H9 (cell line): ENCODE data around the gene ATOX1. TPM values are rescaled to one million over a fixed set of nuclear protein-coding genes. Genes with fewer than 3 reads are reported as not detected.

ENCODE experiments used
- DNase-seq: peaks from one replicate; pipeline ENCODE4 v3.0.0-alpha.2; 2017
- H2AFZ ChIP-seq: one replicate; pipeline ENCODE4 v1.6.1; 2013; ENCODE audit warnings: mild to moderate bottlenecking, low read length, control low read depth, moderate library complexity
- H2AK5ac ChIP-seq: 2 replicates; pipeline ENCODE4 v1.6.1; 2013; ENCODE audit warnings: low read length, control low read depth, mixed read lengths; ENCODE audit not compliant: insufficient read length
- H2BK120ac ChIP-seq: one replicate; pipeline ENCODE4 v1.6.1; 2013; ENCODE audit warnings: low read depth, mild to moderate bottlenecking, low read length, control low read depth, inconsistent platforms; ENCODE audit not compliant: poor library complexity, severe bottlenecking
- H2BK12ac ChIP-seq: 2 replicates; pipeline ENCODE4 v1.6.1; 2013; ENCODE audit warnings: low read length, control low read depth, mixed read lengths, low read depth; ENCODE audit not compliant: insufficient read length
- H2BK15ac ChIP-seq: 2 replicates; pipeline ENCODE4 v1.6.1; 2013; ENCODE audit warnings: low read depth, low read length, control low read depth
- H2BK20ac ChIP-seq: one replicate; pipeline ENCODE4 v1.6.1; 2013; ENCODE audit warnings: low read depth, mild to moderate bottlenecking, low read length, control low read depth, inconsistent platforms; ENCODE audit not compliant: poor library complexity, severe bottlenecking
- H2BK5ac ChIP-seq: 2 replicates; pipeline ENCODE4 v1.6.1; 2013; ENCODE audit warnings: low read length, control low read depth, mixed read lengths; ENCODE audit not compliant: insufficient read length
- H3K14ac ChIP-seq: 2 replicates; pipeline ENCODE4 v1.6.1; 2013; ENCODE audit warnings: low read length, control low read depth; ENCODE audit not compliant: insufficient read depth
- H3K18ac ChIP-seq: 2 replicates; pipeline ENCODE4 v1.6.1; 2013; ENCODE audit warnings: low read depth, mild to moderate bottlenecking, mixed read lengths, low read length, control low read depth; ENCODE audit not compliant: insufficient read length
- H3K23ac ChIP-seq: 2 replicates; pipeline ENCODE4 v1.6.1; 2013; ENCODE audit warnings: low read length, control low read depth, mixed read lengths, low read depth; ENCODE audit not compliant: insufficient read length
- H3K23me2 ChIP-seq: 2 replicates; pipeline ENCODE4 v1.6.1; 2013; ENCODE audit warnings: low read depth, mild to moderate bottlenecking, mixed read lengths, low read length, control low read depth; ENCODE audit not compliant: insufficient read length, poor library complexity, severe bottlenecking
- H3K27ac ChIP-seq: 2 replicates; pipeline ENCODE4 v1.5.1; 2013; ENCODE audit warnings: low read length, control low read depth, mixed read lengths, low read depth; ENCODE audit not compliant: insufficient read length
- H3K27me3 ChIP-seq: 2 replicates; pipeline ENCODE4 v1.6.1; 2013; ENCODE audit warnings: low read length, control low read depth, inconsistent platforms; ENCODE audit not compliant: insufficient read depth
- H3K4ac ChIP-seq: 2 replicates; pipeline ENCODE4 v1.6.1; 2013; ENCODE audit warnings: low read depth, mild to moderate bottlenecking, control low read depth, inconsistent platforms, low read length, moderate library complexity
- H3K4me1 ChIP-seq: 2 replicates; pipeline ENCODE4 v1.6.1; 2013; ENCODE audit warnings: low read length, control low read depth, inconsistent platforms; ENCODE audit not compliant: insufficient read depth
- H3K4me2 ChIP-seq: 2 replicates; pipeline ENCODE4 v1.6.1; 2013; ENCODE audit warnings: low read length, control low read depth, mixed read lengths; ENCODE audit not compliant: insufficient read length, insufficient read depth
- H3K56ac ChIP-seq: 2 replicates; pipeline ENCODE4 v1.6.1; 2013; ENCODE audit warnings: low read depth, mild to moderate bottlenecking, mixed read lengths, low read length, control low read depth; ENCODE audit not compliant: insufficient read length
- H3K79me1 ChIP-seq: 2 replicates; pipeline ENCODE4 v1.6.1; 2013; ENCODE audit warnings: low read depth, mild to moderate bottlenecking, moderate library complexity, low read length, control low read depth, inconsistent platforms; ENCODE audit not compliant: insufficient read depth, poor library complexity, severe bottlenecking
- H3K79me2 ChIP-seq: 2 replicates; pipeline ENCODE4 v1.6.1; 2013; ENCODE audit warnings: low read length, control low read depth, inconsistent platforms; ENCODE audit not compliant: insufficient read depth
- H3K9ac ChIP-seq: 2 replicates; pipeline ENCODE4 v1.6.1; 2013; ENCODE audit warnings: low read length, control low read depth, mixed read lengths; ENCODE audit not compliant: insufficient read length; ENCODE audit errors: extremely low read depth
- H3K9me3 ChIP-seq: one replicate; pipeline ENCODE4 v1.6.1; 2013; ENCODE audit warnings: low read depth, low read length, inconsistent platforms; ENCODE audit not compliant: control insufficient read depth
- H3T11ph ChIP-seq: one replicate; pipeline ENCODE4 v1.6.1; 2013; ENCODE audit warnings: mild to moderate bottlenecking, low read length, control low read depth, inconsistent platforms
- H4K20me1 ChIP-seq: one replicate; pipeline ENCODE4 v1.6.1; 2013; ENCODE audit not compliant: control insufficient read depth, insufficient read length, insufficient read depth
- H4K5ac ChIP-seq: 2 replicates; pipeline ENCODE4 v1.6.1; 2013; ENCODE audit warnings: low read depth, mild to moderate bottlenecking, mixed read lengths, low read length, control low read depth; ENCODE audit not compliant: insufficient read length
- H4K8ac ChIP-seq: replicated peaks from 2 replicates; pipeline ENCODE4 v1.6.1; 2013; ENCODE audit warnings: low read length, control low read depth, mixed read lengths, low read depth; ENCODE audit not compliant: insufficient read length
- H4K91ac ChIP-seq: 2 replicates; pipeline ENCODE4 v1.6.1; 2013; ENCODE audit warnings: low read depth, mild to moderate bottlenecking, moderate library complexity, mixed read lengths, low read length, control low read depth; ENCODE audit not compliant: insufficient read length
- H3K27ac Mint-ChIP-seq, 3 experiments: 2 replicates in 2 of 3; 3 replicates in 1 of 3; pipeline ENCODE4 v1.8.0; 2020 to 2021; ENCODE audit warnings: mixed read lengths in 3 of 3, mild to moderate bottlenecking in 1 of 3, moderate library complexity in 1 of 3
- H3K27me3 Mint-ChIP-seq: 2 replicates; pipeline ENCODE4 v1.8.0; 2021; ENCODE audit warnings: low read depth, mild to moderate bottlenecking, moderate library complexity, mixed read lengths
- H3K36me3 Mint-ChIP-seq, 3 experiments: 2 replicates in 2 of 3; 3 replicates in 1 of 3; pipeline ENCODE4 v1.8.0; 2020 to 2021; ENCODE audit warnings: low read depth in 3 of 3, mixed read lengths in 3 of 3; ENCODE audit not compliant: insufficient read depth in 1 of 3
- H3K4me1 Mint-ChIP-seq, 2 experiments: 2 replicates each; pipeline ENCODE4 v1.8.0; 2020; ENCODE audit warnings: mixed read lengths in 2 of 2
- H3K4me3 Mint-ChIP-seq, 2 experiments: 2 replicates in 1 of 2; 3 replicates in 1 of 2; pipeline ENCODE4 v1.8.0; 2020 to 2021; ENCODE audit warnings: mild to moderate bottlenecking in 2 of 2, mixed read lengths in 2 of 2, moderate library complexity in 1 of 2
- H3K9me3 Mint-ChIP-seq, 2 experiments: 2 replicates in 1 of 2; 3 replicates in 1 of 2; pipeline ENCODE4 v1.8.0; 2020; ENCODE audit warnings: mild to moderate bottlenecking in 2 of 2, mixed read lengths in 2 of 2, moderate library complexity in 1 of 2
- CTCF ChIP-seq: fragments of 200-600 bp; sonication (generic); conservative IDR thresholded peaks from 3 replicates; pipeline ENCODE4 v1.8.0; 2021; ENCODE audit warnings: antibody characterized with exemption, mild to moderate bottlenecking
- WGBS: extraction: QIAGEN DNeasy Blood & Tissue Kit; methylation state at CpG from one replicate; pipeline ENCODE4 v1.1.7; 2013; ENCODE audit warnings: missing lambda C conversion rate, low lambda C conversion rate, mixed read lengths; ENCODE audit not compliant: insufficient read length; ENCODE audit errors: extremely low coverage; 5-methylcytosine and 5-hydroxymethylcytosine counted together
- total RNA-seq: library from RNA; stranded (reverse); gene quantifications from 2 replicates; pipeline ENCODE4 v1.2.1, GENCODE V29; 2021

ATOX1 gene
- total RNA-seq, 1 experiment from 2014 or later: 75.0 TPM

GRCh38 chr5:151775025-151775606 is 16.7 kb upstream of the ATOX1 start:
- TF ChIP-seq CTCF: no peak
- Histone ChIP-seq H4K20me1 (no peaks in the 10 kb centered on the region), H3K27ac (no peak overlapping the region), H3K23me2 (peaks cover 20% of the 10 kb centered on the region), H3K79me2 (peaks cover 73% of the 10 kb centered on the region), H3K27me3 (no peaks in the 10 kb centered on the region), H4K5ac (no peak overlapping the region), H2BK5ac (no peak overlapping the region), H4K91ac (no peak overlapping the region), H2BK15ac (no peak overlapping the region), H2BK120ac (no peak overlapping the region), H3K4ac (no peak overlapping the region), H2BK20ac (no peak overlapping the region), H3T11ph (no peak overlapping the region), H3K9ac (no peak overlapping the region), H2BK12ac (no peak overlapping the region), H3K79me1 (no peaks in the 10 kb centered on the region), H2AK5ac (no peak overlapping the region), H2AFZ (no peak overlapping the region), H3K4me1 (no peaks in the 10 kb centered on the region; the same call in 1 of the 2 replicates), H4K8ac (no peak overlapping the region), H3K56ac (no peak overlapping the region), H3K18ac (no peak overlapping the region), H3K23ac (no peak overlapping the region), H3K4me2 (peak overlapping the region; percentile 36), H3K14ac (no peak overlapping the region), H3K9me3 (no peaks in the 10 kb centered on the region)
- Mint-ChIP-seq H3K36me3 (peaks cover 30 to 47% (median 40%) of the 10 kb centered on the region in 3 experiments; a peak in 6 of 7 replicates), H3K27ac (peak overlapping the region in 2 of 3 experiments; percentile 7 to 50; a peak in 3 of 7 replicates), H3K4me1 (peaks cover 57 to 61% of the 10 kb centered on the region in 2 experiments), H3K27me3 (no peaks in the 10 kb centered on the region), H3K4me3 (peak overlapping the region; percentile 39 to 94), H3K9me3 (no peaks in the 10 kb centered on the region)
- no CpG with 5 or more reads among the region's 3 CpGs for WGBS
- no peak for DNase-seq
